Stimulated activated naive CD4-positive, alpha-beta T cell treated with Interleukin-2 at 50 U/mL for 16 hours (primary cell): ENCODE data around the gene TMEM131L.
"Not testable (repeated sequence)": the region's sequence is repeated elsewhere in the genome, so short reads cannot be mapped to it uniquely, and the experiment has no call there.

Experiments used
- DNase-seq: peaks from one replicate; lab custom pipeline; 2025; lab: John Stamatoyannopoulos, UW

Gene TMEM131L

DNA sequence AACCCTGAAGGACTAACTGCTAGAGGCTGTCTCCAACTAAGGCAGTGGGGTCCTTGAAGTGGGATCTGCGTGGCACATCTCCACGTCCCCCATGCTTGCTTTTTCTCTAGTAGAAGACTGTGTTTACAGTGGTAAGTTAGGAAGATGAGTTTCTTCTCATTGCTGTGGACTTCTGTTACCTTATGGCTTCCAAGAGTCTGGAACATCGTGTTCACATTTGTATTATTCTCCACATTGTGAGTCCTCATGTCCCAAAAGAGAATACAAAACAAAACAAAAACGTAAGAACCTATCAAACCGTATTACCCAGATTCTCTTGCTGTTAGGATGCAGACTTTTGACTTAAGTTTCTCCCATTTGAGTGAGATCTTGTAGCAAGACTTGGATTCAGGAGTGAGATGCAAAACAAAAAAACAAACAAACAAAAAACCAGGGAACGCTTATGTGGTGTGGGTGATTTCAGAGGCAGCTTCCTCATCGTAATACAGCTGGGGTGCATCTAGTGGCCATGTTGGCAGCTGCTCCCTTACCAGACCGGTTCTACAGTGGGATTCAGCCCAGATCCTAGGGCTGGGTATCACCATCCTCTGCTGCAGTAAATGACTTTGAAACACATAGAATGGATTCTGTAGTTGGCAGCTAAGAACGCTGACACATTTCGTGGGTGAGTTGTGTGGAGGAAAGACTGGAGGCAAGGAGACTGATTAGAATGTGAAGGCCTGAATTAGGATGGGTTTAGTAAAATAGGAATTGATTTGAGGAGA, 41.3 kb downstream of the TMEM131L start:
- DNase-seq: no peak

DNA sequence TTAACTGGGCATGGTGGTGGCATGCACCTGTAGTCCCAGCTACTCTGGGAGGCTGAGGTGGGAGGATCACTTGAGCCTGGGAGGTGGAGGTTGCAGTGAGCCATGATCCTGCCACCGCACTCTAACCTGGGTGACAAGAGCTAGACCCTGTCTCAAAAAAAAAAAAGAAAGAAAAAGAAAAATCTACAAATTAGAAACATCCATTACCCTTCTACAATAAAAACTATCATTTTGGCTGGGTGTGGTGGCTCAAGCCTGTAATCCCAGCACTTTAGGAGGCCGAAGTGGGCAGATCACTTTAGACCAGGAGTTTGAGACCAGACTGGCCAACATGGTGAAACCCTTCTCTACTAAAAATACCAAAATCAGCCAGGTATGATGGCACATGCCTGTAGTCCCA, 43.1 kb downstream of the TMEM131L start:
- DNase-seq: not testable (repeated sequence)

DNA sequence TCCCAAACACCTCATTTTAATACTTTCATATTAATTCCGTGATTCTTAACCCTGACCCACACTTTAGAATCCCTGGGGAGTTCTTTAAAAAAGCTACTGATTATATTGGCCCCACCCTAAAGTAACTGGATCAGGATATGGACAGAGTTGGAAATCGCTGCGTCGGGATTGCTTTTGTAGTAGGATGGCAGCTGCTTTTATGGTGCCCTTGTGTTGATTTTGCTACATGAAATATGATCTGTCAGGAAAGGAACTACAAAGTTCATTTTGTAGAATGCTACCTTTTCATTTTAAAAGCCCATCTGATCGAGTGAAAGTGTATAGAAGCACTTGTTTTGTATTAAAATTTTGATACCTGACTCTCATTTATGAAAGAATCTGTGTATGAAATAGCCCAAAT, 43.6 kb downstream of the TMEM131L start:
- DNase-seq: no peak

DNA sequence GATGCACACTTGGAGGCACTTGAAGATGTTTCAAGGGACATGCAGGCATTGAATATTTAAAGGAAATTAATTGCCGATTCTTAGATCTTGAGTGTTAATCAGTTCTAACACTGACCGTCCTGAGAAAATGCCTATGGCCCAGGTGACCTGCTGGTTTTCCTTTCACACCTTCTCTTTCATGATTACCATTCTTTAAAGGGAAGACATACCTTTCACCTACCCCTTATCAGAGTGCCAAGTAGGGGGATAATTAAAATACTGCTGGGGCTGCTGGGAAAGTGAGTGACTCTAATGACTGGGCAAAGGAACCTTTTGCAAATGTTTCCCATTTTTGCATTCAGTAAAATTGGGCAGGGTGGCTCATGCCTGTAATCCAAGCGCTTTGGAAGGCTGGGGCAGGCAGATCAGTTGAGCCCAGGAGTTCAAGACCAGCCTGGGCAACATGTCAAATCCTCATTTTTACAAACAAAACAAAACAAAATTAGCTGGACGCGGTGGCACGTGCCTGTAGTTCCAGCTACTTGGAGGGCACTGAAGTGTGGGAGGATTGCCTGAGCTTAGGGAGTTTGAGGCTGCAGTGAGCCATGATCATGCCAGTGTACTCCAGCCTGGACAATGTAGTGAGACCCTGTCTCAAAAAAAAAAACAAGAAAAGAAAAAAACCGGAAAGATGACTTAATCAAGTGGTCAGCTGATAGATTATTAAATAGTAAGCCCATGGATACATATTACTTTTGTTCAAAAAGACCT, 44.3 kb downstream of the TMEM131L start:
- no peak for DNase-seq

DNA sequence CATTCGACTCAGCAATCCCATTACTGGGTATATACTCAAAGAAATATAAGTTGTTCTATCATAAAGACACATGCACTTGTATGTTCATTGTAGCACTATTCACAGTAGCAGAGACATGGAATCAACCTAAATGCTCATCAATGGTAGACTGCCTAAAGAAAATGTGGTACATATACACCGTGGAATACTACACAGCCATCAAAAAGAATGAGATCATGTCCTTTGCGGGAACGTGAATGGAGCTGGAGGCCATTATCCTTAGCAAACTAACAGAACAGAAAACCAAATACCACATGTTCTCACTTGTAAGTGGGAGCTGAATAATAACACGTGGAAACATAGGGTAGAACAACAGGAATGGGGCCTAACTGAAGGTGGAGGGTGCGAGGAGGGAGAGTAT, 44.9 kb downstream of the TMEM131L start:
- DNase-seq: no peak

DNA sequence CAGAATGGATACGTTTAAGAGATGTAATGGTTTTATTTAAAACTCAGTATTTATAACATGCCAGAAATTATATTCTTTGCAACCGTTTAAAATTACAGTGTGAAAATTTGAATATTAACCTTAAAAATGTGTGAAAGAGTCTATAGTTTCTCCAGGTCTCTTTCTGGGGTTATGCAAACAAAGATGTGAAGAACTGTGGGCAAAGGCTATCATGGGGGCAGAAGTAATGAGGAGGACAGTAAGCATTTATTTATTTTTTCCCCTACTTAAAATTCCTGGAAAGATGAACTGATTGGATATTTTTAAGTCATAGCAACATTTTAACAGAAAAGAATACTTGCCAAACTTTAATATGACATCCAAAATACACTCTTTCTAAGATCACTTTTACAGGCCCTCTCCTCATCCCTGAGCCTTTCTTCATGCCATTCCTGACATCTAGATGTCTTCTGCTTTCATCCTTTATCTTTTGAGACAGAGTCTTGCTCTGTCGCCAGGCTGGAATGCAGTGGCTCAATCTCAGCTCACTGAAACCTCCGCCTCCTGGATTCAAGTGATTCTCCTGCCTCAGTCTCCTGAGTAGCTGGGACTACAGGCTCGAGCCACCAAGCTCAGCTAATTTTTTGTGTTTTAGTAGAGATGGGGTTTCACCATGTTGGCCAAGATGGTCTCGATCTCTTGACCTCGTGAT, 46.1 kb downstream of the TMEM131L start:
- no peak for DNase-seq

DNA sequence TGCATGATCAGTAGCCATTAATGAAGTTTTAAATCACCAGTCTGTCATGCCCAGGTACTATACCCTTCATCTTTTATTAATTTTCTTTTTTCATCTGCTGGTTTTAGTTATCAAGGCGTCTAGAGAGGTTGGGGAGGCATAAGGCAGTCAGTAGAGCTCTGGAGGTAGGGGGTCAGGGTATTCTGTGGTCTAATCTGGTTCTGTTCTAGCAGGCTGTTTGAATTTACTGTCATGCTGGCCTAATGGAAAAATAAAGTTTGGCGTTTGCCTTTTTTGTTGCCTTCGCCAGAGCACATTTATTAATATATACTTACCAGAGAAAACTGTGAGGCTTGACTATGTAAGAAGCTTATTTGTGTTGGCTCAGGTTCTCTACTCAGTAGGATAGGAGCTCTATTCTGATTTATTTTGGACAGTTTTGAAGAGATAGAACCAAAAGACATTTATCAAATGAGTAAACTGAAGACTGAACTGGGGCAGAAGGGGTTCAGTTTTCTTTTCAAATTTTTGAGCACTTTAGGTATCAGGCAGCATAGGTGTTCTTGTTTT, 46.9 kb downstream of the TMEM131L start:
- DNase-seq: no peak

DNA sequence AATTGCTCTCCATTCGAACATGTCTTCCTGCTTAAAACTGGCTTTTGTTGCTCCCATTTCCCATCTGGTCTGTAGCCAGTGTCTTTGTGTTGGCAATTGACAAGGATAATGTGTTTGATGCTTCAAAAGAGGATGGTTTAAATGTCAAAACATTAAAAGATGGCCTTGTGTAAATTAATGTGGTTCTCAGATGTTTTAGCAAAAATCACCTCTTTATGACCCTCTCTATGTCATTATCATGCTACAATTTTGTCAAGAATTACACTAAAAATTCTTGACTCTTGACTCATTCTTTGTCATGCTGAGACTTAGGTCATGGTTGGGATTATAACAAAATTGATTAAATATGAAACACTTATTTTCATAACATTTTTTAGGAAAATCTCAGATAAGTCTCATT, 47.4 kb downstream of the TMEM131L start:
- DNase-seq: no peak

DNA sequence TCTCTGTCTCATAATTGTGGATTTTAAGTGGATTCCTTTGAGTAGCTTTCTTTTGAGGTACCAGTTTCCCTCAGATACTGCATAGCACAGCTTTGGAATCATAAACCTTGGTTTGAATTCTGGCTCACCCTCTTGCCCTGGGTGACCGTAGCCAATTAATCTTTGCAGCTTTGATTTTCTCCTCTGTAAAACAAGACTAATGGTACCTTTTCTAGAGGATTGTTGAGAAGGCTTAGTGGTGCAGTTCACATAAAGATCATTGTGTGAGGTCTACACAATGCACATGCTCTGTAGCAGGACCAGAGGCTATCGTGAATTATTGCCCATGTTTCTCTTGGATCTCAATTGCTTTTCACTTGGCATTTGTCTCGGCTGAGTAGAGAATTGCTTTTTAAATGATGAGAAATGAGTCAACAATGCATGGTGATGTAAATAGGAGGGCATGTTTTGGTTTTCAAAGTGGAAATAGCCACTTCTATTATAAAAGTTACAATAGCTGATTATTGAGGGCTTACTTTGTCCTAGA, 47.9 kb downstream of the TMEM131L start:
- DNase-seq: no peak

DNA sequence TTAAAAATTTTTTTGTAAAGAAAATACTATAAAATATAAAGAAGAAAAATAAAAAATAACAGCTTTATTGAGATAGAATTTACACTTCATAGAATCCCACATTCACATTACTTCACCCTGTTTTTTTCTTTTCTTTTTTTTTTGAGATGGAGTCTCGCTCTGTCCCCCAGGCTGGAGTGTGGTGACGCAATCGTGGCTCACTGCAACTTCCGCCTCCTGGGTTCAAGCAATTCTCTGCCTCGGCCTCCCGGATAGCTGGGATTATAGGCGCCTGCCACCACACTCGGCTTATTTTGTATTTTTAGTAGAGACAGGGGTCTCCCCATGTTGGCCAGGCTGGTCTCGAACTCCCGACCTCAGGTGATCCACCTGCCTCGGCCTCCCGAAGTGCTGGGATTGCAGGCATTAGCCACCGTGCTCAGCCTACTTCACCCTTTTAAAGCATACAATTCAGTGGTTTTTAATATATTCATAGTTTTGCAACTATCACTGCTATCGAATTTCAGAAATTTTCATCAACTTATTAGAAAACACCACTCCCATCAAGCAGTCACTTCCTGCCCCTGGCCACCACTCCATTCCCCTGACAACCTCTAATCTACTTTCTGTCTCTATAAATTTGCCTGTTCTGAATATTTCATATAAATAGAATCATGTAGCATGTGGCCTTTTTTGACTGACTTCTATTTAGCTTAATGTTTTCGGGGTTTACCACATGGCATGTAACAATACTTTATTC, 48.7 kb downstream of the TMEM131L start:
- no peak for DNase-seq

DNA sequence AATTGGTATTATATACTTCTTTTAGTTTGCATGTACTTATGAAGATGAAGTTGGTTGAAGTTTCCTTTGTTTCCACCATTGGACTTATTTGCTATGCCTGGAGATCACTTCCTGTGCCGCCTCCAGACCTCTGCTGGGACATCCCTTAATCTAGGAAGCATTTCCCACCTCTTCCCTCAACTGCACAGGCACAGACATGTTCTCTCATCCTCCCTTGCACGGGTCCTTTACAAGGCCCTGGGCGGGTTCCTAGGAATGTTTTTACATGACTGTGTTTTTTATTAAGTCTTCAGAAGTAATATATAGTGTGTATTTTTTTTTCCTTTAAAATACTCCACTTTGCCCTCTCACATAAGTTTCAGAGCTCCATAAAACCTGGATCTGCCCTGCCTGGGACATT, 51.0 kb downstream of the TMEM131L start:
- DNase-seq: no peak

DNA sequence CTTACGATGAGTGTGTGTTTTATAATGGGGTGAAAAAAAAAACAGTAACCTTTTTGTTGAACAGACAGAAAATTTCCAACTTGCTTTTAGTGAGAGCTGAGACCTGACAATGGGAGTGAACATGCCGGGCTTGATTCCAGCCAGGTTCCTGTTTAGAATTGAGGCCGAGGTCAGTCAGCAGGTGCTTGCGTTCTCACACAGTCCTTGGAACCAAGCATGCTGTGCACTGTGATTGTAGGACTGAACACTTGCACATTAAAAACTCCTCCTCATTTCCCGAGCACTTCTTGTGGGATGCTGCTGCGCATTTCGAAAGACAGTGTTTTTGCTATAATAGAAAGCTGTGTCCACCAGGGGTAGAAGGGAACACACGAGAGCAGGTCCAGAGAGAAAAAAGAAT, 51.8 kb downstream of the TMEM131L start:
- no peak for DNase-seq

DNA sequence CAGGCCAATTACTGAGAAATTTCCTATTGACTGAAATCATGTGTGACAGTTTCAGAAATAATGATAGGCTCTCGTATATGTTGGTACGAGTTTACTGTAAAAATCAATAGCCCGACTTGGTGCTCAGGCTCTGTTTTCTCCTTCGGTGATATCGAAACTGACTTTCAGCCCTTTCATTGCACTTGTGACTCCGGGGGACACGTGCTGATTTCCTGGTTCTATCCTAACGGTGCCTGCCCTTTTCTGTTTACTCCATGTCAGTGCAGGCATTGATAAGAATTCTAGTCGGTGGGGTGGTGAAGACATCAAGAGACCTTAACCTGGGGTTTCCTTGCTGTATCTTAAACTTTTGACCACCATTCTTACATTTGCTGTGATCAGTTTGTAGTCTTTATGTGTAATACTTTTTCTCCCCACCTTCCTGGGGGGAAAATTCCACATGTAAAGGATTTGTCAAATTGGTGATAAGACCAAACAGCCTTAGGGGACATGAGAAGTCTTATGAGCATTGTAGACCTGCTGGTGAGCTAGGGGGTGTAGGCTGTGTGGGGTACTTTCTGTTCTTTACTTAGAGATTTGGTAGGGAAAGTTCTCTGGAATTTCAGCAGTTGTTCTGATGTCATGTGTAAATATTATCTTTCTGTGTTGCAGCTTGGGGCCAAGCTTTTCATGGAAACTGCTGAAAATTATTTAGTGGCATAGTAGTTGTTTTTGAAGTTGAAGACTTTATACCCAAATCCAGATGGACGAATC, 52.7 kb downstream of the TMEM131L start:
- no peak for DNase-seq

DNA sequence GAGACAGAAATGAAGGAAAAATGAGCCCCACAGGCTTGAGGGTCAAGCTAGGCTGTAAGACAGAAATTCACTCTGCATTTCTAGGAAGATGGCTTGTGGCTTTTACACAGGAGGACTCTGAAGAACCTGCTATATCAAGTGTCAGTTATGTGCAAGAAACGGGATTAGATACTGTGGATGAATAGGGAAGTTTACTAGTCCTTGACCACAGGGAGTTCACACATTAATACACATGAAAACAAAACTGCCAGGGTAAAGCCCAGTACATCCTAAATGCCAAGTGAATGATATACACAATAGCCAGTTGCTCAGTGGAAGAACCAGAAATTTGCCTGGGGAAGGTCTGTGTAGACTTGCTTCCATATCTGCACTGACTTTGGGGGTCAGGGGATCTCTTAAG, 53.5 kb downstream of the TMEM131L start:
- no peak for DNase-seq

DNA sequence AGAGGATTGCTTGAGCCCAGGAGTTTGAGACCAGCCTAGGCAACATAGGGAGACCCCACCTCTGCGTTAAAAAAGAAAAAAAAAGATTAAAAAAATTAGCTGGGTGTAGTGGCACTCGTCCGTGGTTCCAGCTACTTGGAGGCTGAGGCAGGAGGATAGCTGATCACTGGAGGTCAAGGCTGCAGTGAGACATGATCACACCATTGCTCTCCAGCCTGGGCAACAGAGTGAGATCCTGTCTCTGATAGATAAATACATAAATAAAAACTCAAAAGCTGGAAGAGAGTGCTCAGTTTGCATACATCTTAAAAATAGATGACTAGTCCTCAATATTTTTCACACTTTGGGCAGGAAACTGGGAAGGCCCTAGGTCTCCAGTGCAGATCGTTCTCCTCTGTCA, 54.1 kb downstream of the TMEM131L start:
- DNase-seq: no peak

DNA sequence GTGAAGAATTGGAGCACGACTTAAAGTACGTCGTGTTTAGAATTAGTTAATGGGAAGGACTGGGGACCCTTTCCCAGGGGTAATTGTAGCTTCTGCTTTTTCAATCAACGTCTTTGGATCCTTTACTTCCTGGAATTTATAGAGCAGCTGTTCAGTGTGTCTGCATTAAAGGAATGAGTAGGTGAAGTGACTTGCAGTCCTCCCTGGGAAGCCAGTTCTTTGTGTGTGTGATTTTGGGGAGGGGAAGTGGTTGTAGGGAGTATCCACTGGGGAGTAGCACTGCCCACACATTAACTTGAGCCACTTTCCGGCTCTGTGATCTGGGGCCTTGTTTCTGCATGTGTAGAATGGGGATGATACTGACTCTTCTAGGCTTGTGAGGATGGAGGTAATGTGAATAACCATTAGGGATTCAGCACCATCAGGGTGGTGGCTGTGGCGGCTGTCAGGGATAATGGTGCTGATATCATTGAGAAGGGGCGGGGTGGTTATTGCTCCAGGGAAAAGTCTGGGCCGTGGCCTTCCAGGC, 54.7 kb downstream of the TMEM131L start:
- no peak for DNase-seq

DNA sequence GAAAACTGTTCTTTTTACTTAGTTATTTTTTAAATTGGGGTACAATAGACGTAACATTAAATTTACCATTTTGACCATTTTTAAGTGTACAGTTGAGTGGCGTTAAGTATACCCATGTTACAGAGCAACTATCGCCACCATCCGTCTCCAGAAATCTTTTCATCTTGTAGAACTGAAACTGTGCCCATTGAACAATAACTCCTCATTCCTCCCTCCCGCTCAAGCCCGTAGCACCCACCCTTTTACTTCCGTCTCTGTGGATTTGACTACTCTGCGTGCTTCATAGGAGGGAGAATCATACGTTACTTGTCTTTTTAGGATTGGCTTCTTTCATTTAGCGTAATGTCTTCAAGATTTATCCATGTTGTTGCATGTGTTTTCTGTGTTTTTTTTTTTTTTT, 55.3 kb downstream of the TMEM131L start:
- no peak for DNase-seq

DNA sequence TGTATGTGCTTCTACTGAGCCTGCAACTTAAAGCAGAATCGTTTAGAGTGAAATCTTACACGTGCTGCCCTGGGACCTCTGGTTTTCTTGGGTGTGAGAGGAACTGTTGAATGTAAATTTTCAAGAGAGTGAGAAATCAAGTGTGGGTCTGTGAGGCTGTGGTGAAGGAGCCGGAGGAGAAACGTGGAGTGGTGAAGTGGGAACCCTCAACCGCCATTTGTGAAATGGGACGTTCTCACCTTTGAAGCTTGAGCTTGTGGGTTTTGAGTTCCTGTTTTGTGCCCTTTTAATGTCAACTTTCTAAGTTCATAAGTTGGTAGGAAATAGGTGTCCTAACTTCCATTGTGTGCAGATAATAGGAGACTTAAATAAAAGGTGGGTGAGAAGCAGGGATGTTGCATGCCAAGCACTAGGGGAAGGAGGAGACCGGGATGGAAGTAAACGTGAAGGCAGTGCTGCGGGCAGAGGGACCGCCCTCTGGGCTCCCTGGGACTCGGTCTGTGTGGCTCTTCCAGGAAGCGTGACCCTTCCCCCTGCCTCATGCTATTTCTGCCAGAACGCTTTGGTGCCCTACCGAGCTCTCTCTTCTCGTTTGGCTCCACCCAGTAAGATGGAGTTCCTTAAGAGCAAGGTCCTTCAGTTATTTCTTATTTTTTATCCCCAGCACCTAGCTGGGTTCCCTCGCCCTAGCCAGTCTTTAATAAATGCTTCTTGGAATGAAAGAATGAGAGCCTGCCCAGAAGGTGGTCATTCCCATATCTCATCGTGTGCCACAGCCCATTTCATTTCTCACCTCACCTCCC, 56.0 kb downstream of the TMEM131L start:
- peak; percentile 26 for DNase-seq

DNA sequence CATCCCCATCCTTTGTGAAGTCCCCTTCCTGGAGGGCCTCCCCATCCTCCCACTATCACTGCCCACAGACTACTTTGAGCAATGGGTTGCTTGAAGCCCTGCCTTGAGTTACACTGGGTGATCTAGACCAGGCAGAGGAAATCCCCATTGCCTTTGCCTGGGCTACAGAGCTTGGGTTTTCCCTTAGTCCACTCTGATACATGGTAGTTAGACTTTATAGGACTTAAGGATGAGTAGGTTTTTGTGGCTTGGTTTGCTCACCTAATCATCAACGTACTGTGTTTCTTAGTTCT, 56.6 kb downstream of the TMEM131L start:
- peak; percentile 46 for DNase-seq

DNA sequence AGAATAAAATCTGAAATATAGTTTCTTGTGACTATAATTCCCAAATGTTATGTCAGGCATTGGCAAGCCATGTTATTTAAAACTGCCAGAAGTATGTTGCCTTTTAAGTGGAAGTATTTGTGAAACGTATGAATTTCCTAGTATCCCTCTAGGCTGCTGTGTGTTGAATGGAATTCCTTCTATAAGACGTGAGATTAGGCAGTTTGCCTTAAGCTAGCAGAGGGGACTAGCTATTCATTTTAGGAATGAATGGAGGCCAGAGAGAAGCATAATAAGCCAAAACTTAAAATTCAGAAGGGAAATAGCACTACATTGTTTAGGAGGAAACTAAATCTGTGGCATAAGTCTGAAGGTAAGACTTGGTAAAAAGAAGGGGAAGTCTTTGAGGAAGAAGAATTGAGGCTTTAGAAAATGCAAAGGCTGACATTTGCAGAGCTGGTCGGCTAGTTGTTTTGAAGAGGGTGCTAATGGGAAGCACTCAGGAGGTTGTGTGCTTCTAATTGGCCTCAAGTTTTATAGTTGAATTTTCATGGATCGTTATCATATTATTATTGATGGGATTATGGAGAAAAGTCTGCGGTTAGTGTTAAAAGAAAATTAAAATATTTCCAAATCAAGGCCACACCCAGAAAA, 57.1 kb downstream of the TMEM131L start:
- DNase-seq: no peak
